Measurements from ENCODE around the gene TMCO6. TPM values are rescaled to one million over a fixed set of nuclear protein-coding genes. Genes with fewer than 3 reads are reported as not detected.
"Not testable (repeated sequence)": the region's sequence is repeated elsewhere in the genome, so short reads cannot be mapped to it uniquely, and the experiment has no call there.

TMCO6 gene
- total and polyA plus RNA-seq, 2 experiments from 2014 or later: 18.7 to 19.9 TPM

DNA sequence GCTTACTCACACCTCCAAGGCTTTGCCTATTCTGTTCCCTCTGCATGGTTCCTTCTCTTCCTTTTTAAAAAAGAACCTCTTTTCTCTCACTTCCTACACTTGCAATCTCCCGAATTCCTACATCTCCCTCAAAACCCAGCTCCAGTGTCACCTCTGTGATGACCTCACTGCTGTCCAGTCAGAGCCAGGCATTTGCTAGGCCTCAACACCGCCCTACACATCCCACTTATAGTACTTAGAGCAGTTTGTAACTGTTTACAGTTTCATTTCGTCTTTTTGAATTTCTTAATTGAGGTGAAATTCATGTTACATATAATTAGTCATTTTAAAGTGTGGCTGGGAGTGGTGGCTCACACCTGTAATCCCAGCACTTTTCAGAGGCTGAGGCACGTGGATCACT is 37.1 kb upstream of the TMCO6 start (continued):
- no peak for TF ChIP-seq CREB1 (CRISPR knock-in tag; IDR thresholded peaks at IDR 0.05; ENCODE audit: low read depth)
- TF ChIP-seq ZNF331 (CRISPR knock-in tag; IDR thresholded peaks at IDR 0.05; ENCODE audit: low read depth): no peak
- no peak for TF ChIP-seq POLR2AphosphoS5 (IDR thresholded peaks at IDR 0.05; ENCODE audit: low read depth)
- no peak for TF ChIP-seq NANOG (IDR thresholded peaks at IDR 0.05; ENCODE audit: borderline replicate concordance)

DNA sequence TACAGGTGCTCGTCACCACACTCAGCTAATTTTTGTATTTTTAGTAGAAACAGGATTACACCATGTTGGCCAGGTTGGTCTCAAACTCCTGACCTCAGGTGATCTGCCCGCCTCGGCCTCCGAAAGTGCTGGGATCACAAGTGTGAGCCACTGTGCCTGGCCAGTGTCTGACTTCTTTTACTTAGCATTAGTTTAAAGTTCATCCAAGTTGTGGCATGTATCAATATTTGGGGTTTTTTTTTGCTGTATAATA is 35.9 kb upstream of the TMCO6 start:
- DNase-seq (ENCODE audit: low spot score): not testable (repeated sequence)

DNA sequence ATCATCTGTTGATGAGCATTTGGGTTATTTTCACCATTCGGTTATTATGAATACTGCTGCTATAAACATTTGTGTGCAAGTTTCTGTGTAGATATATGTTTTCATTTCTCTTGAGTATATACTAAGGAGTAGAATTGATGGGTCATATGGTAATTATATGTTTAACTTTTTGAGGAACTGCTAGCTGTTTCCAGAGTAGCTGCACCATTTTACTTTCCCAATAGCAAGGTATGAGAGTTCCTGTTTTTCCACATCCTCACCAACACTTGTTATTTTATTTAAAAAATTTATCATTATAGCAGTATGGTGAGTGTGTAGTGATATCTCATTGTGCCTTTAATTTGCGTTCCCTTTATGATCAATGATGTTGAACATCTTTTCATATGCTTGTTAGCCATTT is 35.5 kb upstream of the TMCO6 start:
- no peak overlapping the region for H3K4me3 Mint-ChIP-seq
- H3K4me1 ChIP-seq (ENCODE audit: insufficient read depth): no peaks in the 10 kb centered on the region
- peaks cover 5% of the 10 kb centered on the region for H3K27me3 Mint-ChIP-seq (ENCODE audit: insufficient read depth, low read depth, poor library complexity)
- H3K4me1 Mint-ChIP-seq: no peaks in the 10 kb centered on the region
- H3K27ac Mint-ChIP-seq: no peak overlapping the region
- H3K9me3 Mint-ChIP-seq: peaks cover 18% of the 10 kb centered on the region; the same call in 2 of the 3 replicates
- no peaks in the 10 kb centered on the region for H3K27me3 ChIP-seq (ENCODE audit: insufficient read depth)
- no peaks in the 10 kb centered on the region for H3K36me3 Mint-ChIP-seq (ENCODE audit: low read depth)
- H3K4me2 ChIP-seq: no peak overlapping the region
- H3K36me3 ChIP-seq (ENCODE audit: insufficient read depth): no peaks in the 10 kb centered on the region
- H3K27ac ChIP-seq (ENCODE audit: low read depth): no peak overlapping the region
- H3K4me3 ChIP-seq: no peak overlapping the region
- no peaks in the 10 kb centered on the region for H3F3A ChIP-seq (replicated peaks; ENCODE audit: low read depth)
- no peak overlapping the region for H2AFZ ChIP-seq
- no peaks in the 10 kb centered on the region for H3K9me2 ChIP-seq (ENCODE audit: insufficient read depth)
- no peak for ATAC-seq
- no peaks in the 10 kb centered on the region for H4K20me1 ChIP-seq (replicated peaks; ENCODE audit: insufficient read depth)
- H3K79me2 ChIP-seq (replicated peaks; ENCODE audit: insufficient read depth): no peaks in the 10 kb centered on the region
- DNase-seq (ENCODE audit: low spot score): no peak
- no peak for TF ChIP-seq ZNF114 (CRISPR knock-in tag; IDR thresholded peaks at IDR 0.05)
- TF ChIP-seq, protein P1, sequence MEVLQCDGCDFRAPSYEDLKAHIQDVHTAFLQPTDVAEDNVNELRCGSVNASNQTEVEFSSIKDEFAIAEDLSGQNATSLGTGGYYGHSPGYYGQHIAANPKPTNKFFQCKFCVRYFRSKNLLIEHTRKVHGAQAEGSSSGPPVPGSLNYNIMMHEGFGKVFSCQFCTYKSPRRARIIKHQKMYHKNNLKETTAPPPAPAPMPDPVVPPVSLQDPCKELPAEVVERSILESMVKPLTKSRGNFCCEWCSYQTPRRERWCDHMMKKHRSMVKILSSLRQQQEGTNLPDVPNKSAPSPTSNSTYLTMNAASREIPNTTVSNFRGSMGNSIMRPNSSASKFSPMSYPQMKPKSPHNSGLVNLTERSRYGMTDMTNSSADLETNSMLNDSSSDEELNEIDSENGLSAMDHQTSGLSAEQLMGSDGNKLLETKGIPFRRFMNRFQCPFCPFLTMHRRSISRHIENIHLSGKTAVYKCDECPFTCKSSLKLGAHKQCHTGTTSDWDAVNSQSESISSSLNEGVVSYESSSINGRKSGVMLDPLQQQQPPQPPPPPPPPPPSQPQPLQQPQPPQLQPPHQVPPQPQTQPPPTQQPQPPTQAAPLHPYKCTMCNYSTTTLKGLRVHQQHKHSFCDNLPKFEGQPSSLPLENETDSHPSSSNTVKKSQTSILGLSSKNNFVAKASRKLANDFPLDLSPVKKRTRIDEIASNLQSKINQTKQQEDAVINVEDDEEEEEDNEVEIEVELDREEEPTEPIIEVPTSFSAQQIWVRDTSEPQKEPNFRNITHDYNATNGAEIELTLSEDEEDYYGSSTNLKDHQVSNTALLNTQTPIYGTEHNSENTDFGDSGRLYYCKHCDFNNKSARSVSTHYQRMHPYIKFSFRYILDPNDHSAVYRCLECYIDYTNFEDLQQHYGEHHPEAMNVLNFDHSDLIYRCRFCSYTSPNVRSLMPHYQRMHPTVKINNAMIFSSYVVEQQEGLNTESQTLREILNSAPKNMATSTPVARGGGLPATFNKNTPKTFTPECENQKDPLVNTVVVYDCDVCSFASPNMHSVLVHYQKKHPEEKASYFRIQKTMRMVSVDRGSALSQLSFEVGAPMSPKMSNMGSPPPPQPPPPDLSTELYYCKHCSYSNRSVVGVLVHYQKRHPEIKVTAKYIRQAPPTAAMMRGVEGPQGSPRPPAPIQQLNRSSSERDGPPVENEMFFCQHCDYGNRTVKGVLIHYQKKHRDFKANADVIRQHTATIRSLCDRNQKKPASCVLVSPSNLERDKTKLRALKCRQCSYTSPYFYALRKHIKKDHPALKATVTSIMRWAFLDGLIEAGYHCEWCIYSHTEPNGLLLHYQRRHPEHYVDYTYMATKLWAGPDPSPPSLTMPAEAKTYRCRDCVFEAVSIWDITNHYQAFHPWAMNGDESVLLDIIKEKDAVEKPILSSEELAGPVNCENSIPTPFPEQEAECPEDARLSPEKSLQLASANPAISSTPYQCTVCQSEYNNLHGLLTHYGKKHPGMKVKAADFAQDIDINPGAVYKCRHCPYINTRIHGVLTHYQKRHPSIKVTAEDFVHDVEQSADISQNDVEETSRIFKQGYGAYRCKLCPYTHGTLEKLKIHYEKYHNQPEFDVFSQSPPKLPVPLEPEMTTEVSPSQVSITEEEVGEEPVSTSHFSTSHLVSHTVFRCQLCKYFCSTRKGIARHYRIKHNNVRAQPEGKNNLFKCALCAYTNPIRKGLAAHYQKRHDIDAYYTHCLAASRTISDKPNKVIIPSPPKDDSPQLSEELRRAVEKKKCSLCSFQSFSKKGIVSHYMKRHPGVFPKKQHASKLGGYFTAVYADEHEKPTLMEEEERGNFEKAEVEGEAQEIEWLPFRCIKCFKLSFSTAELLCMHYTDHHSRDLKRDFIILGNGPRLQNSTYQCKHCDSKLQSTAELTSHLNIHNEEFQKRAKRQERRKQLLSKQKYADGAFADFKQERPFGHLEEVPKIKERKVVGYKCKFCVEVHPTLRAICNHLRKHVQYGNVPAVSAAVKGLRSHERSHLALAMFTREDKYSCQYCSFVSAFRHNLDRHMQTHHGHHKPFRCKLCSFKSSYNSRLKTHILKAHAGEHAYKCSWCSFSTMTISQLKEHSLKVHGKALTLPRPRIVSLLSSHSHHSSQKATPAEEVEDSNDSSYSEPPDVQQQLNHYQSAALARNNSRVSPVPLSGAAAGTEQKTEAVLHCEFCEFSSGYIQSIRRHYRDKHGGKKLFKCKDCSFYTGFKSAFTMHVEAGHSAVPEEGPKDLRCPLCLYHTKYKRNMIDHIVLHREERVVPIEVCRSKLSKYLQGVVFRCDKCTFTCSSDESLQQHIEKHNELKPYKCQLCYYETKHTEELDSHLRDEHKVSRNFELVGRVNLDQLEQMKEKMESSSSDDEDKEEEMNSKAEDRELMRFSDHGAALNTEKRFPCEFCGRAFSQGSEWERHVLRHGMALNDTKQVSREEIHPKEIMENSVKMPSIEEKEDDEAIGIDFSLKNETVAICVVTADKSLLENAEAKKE (CRISPR knock-in tag; IDR thresholded peaks at IDR 0.05): no peak
- TF ChIP-seq, protein P2, sequence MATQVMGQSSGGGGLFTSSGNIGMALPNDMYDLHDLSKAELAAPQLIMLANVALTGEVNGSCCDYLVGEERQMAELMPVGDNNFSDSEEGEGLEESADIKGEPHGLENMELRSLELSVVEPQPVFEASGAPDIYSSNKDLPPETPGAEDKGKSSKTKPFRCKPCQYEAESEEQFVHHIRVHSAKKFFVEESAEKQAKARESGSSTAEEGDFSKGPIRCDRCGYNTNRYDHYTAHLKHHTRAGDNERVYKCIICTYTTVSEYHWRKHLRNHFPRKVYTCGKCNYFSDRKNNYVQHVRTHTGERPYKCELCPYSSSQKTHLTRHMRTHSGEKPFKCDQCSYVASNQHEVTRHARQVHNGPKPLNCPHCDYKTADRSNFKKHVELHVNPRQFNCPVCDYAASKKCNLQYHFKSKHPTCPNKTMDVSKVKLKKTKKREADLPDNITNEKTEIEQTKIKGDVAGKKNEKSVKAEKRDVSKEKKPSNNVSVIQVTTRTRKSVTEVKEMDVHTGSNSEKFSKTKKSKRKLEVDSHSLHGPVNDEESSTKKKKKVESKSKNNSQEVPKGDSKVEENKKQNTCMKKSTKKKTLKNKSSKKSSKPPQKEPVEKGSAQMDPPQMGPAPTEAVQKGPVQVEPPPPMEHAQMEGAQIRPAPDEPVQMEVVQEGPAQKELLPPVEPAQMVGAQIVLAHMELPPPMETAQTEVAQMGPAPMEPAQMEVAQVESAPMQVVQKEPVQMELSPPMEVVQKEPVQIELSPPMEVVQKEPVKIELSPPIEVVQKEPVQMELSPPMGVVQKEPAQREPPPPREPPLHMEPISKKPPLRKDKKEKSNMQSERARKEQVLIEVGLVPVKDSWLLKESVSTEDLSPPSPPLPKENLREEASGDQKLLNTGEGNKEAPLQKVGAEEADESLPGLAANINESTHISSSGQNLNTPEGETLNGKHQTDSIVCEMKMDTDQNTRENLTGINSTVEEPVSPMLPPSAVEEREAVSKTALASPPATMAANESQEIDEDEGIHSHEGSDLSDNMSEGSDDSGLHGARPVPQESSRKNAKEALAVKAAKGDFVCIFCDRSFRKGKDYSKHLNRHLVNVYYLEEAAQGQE (IDR thresholded peaks at IDR 0.05; ENCODE audit: unreplicated experiment): no peak
- TF ChIP-seq EZH2 (IDR thresholded peaks at IDR 0.05; ENCODE audit: low read depth, unreplicated experiment): no peak
- no peak for TF ChIP-seq POLR2AphosphoS5 (IDR thresholded peaks at IDR 0.05; ENCODE audit: low read depth)
- no peak for TF ChIP-seq ZNF331 (CRISPR knock-in tag; IDR thresholded peaks at IDR 0.05; ENCODE audit: low read depth)
- TF ChIP-seq NANOG (IDR thresholded peaks at IDR 0.05; ENCODE audit: borderline replicate concordance): no peak
- TF ChIP-seq, protein P3, sequence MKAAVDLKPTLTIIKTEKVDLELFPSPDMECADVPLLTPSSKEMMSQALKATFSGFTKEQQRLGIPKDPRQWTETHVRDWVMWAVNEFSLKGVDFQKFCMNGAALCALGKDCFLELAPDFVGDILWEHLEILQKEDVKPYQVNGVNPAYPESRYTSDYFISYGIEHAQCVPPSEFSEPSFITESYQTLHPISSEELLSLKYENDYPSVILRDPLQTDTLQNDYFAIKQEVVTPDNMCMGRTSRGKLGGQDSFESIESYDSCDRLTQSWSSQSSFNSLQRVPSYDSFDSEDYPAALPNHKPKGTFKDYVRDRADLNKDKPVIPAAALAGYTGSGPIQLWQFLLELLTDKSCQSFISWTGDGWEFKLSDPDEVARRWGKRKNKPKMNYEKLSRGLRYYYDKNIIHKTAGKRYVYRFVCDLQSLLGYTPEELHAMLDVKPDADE (IDR thresholded peaks at IDR 0.05): no peak
- no peak for TF ChIP-seq STAT1 (IDR thresholded peaks at IDR 0.05; ENCODE audit: unreplicated experiment)
- TF ChIP-seq EZH2phosphoT487 (IDR thresholded peaks at IDR 0.05; ENCODE audit: unreplicated experiment): no peak

More for the DNA sequence above, 35.9 kb upstream of the TMCO6 start:
- ATAC-seq; H3K4me3 ChIP-seq; H3K4me1 ChIP-seq (ENCODE audit: insufficient read depth); H3K4me3 Mint-ChIP-seq; H3K27ac Mint-ChIP-seq; H3K4me1 Mint-ChIP-seq; H3K27me3 Mint-ChIP-seq (ENCODE audit: insufficient read depth, low read depth, poor library complexity); H3K27ac ChIP-seq (ENCODE audit: low read depth); H3K27me3 ChIP-seq (ENCODE audit: insufficient read depth); H3K36me3 Mint-ChIP-seq (ENCODE audit: low read depth); H3F3A ChIP-seq (replicated peaks; ENCODE audit: low read depth); H3K4me2 ChIP-seq; H2AFZ ChIP-seq; H3K79me2 ChIP-seq (replicated peaks; ENCODE audit: insufficient read depth); H3K9me2 ChIP-seq (ENCODE audit: insufficient read depth); H3K36me3 ChIP-seq (ENCODE audit: insufficient read depth); H4K20me1 ChIP-seq (replicated peaks; ENCODE audit: insufficient read depth): not testable (repeated sequence)
- peaks cover 18% of the 10 kb centered on the region; the same call in 2 of the 3 replicates for H3K9me3 Mint-ChIP-seq

Measured in GM23338 (cell line).